Loucy (cell line): ENCODE measurements around the gene AAK1.

Experiments
- EZH2phosphoT487 ChIP-seq: fragments of 200-600 bp; IDR thresholded peaks from 2 replicates; pipeline ENCODE4 v1.6.1; 2018; ENCODE audit warnings: antibody characterized with exemption, mild to moderate bottlenecking, moderate library complexity, borderline replicate concordance
- TF ChIP-seq, protein P1 (sequence below): fragments of 200-600 bp; sonication (generic); conservative IDR thresholded peaks from 2 replicates; pipeline ENCODE4 v1.5.1; 2014; ENCODE audit warnings: mild to moderate bottlenecking, antibody characterized with exemption, low read length

DNA sequence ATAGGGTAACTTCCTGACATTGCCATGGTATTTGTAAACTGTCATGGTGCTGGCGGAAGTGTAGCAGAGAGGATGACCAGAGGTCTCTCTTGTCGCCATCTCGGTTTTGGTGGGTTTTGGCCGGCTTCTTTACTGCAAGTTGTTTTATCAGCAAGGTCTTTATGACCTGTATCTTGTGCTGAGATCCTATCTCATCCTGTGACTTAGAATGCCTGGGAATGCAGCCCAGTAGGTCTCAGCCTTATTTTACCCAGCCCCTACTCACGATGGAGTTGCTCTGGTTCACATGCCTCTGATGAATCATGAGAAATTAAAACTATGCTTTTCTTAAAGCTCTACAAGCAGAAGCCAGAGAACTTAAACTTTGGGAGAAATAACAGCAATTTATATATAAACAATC, 193.6 kb downstream of the AAK1 start:
- TF ChIP-seq EZH2phosphoT487 = no peak
- TF ChIP-seq, protein P1, sequence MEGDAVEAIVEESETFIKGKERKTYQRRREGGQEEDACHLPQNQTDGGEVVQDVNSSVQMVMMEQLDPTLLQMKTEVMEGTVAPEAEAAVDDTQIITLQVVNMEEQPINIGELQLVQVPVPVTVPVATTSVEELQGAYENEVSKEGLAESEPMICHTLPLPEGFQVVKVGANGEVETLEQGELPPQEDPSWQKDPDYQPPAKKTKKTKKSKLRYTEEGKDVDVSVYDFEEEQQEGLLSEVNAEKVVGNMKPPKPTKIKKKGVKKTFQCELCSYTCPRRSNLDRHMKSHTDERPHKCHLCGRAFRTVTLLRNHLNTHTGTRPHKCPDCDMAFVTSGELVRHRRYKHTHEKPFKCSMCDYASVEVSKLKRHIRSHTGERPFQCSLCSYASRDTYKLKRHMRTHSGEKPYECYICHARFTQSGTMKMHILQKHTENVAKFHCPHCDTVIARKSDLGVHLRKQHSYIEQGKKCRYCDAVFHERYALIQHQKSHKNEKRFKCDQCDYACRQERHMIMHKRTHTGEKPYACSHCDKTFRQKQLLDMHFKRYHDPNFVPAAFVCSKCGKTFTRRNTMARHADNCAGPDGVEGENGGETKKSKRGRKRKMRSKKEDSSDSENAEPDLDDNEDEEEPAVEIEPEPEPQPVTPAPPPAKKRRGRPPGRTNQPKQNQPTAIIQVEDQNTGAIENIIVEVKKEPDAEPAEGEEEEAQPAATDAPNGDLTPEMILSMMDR = no peak
